HEK293T (cell line): Measurements from ENCODE around the gene ZNF844.

Experiments used
- ARNT ChIP-seq: fragments of 450-650 bp; IDR thresholded peaks from 2 replicates; pipeline ENCODE4 v1.6.1; 2017; ENCODE audit warnings: mild to moderate bottlenecking
- BHLHE40 ChIP-seq: fragments of 450-650 bp; IDR thresholded peaks from 2 replicates; pipeline ENCODE4 v1.6.1; 2016; ENCODE audit warnings: mild to moderate bottlenecking, moderate library complexity, borderline replicate concordance
- FOXA1 ChIP-seq: fragments of 450-650 bp; IDR thresholded peaks from 2 replicates; pipeline ENCODE4 v1.6.1; 2016; ENCODE audit warnings: mild to moderate bottlenecking
- FOXM1 ChIP-seq: fragments of 450-650 bp; IDR thresholded peaks from 2 replicates; pipeline ENCODE4 v1.6.1; 2017; ENCODE audit warnings: mild to moderate bottlenecking, borderline replicate concordance
- HDGF ChIP-seq: fragments of 450-650 bp; IDR thresholded peaks from 2 replicates; pipeline ENCODE4 v1.6.1; 2017; ENCODE audit warnings: antibody characterized with exemption, borderline replicate concordance
- NFRKB ChIP-seq: fragments of 450-650 bp; IDR thresholded peaks from 2 replicates; pipeline ENCODE4 v1.6.1; 2016; ENCODE audit warnings: mild to moderate bottlenecking, moderate library complexity
- SP1 ChIP-seq: fragments of 450-650 bp; IDR thresholded peaks from 2 replicates; pipeline ENCODE4 v1.6.1; 2017
- SUZ12 ChIP-seq: fragments of 450-650 bp; IDR thresholded peaks from 2 replicates; pipeline ENCODE4 v1.6.1; 2016; ENCODE audit warnings: mild to moderate bottlenecking
- ZNF384 ChIP-seq: fragments of 450-650 bp; IDR thresholded peaks from 2 replicates; pipeline ENCODE4 v1.6.1; 2016

- no peak for TF ChIP-seq SP1
- no peak for TF ChIP-seq HDGF
- TF ChIP-seq BHLHE40: no peak
- no peak for TF ChIP-seq NFRKB
- TF ChIP-seq SUZ12: no peak
- TF ChIP-seq ARNT: no peak
- TF ChIP-seq FOXA1: no peak
- no peak for TF ChIP-seq FOXM1
- TF ChIP-seq ZNF384: no peak
Measured at GRCh38 chr19:12052497-12053169, 11.9 kb upstream of the ZNF844 start, which contains the start of gene ZNF878.
